Measurements from ENCODE around the gene RFFL.

The RFFL gene

DNA sequence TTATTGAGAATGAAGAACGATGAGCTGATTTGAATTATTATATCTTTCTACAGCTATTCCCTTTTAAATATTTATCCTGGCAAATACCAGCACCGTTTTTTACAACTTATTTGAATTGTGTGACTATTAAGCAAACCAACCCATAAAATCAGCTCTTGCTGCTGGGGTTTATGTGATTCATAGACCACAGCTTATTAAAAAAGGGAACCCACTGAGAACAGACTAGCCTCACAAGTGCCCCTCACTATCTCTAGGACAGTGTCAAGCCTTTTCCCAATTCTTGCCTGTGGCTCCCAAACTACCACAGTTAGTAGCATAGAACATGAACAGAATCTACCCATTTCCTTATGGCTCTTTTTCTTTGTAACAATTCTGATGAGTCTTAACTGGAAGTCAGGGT lies 89.3 kb downstream of the RFFL start:
- no peak for TF ChIP-seq CTCF (IDR thresholded peaks at IDR 0.05)

DNA sequence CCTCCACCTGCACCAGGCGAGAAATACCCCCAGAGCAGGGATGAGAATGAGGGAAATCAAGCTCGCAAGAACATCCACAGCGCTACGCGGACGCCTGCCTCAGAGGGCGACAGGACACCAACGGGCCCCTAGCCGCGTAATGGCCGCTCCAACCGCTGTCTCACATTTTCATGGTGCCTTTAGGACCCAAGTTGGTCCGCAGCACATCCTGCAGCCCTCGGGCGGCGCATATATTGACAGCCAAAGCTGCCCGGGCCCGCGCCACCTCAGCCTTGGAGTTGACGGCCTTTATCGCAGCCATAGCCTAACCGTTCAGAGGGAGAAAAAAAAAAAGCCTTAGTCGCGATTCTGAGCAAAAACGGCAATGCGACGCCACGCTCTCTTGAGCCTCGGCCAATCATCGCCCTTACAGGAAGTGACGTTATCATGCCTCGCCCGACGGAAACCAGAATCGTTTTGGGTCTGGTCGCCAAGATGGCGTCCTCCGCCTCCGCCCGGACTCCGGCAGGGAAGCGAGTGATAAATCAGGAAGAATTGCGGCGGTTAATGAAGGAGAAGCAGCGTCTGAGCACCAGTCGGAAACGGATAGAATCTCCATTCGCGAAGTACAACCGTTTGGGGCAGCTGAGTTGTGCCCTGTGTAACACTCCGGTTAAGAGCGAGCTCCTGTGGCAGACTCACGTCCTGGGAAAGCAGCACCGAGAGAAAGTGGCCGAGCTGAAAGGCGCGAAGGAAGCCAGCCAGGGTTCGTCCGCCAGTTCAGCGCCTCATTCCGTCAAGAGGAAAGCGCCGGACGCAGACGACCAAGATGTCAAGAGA lies 102.2 kb downstream of the RFFL start, which contains the start of the genes CCT6B and ZNF830:
Gene CCT6B (minus strand): TSS at position 368 of the 819 bp plus-strand sequence. CDS start 67 bp downstream, at position 301.
Gene ZNF830 (plus strand): TSS at position 448 of the 819 bp plus-strand sequence. CDS start 27 bp downstream, at position 475.
- TF ChIP-seq CTCF (IDR thresholded peaks at IDR 0.05), result no peak

DNA sequence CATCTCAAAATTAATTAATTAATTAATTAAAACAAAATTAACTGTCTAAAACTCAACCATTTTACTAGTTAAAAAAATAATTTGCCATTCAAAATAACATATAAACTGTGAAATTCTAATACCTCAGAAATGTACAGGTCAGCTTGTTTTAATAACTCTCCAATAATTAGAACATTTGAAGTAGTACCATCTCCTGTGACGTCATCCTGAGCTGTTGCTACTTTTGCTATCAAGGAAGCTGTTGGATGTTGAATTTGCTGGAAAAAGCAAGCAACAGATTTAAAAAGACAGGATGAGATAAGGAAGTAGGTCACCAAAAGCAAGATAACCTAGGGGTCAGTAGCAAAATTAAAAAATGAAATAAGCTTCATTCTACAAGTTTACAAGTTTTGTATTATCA lies 105.1 kb downstream of the RFFL start:
- no peak for TF ChIP-seq CTCF (IDR thresholded peaks at IDR 0.05)
